ENCODE results near the gene RCAN3.
"Not testable (repeated sequence)": the region's sequence is repeated elsewhere in the genome, so short reads cannot be mapped to it uniquely, and the experiment has no call there.

The RCAN3 gene

DNA sequence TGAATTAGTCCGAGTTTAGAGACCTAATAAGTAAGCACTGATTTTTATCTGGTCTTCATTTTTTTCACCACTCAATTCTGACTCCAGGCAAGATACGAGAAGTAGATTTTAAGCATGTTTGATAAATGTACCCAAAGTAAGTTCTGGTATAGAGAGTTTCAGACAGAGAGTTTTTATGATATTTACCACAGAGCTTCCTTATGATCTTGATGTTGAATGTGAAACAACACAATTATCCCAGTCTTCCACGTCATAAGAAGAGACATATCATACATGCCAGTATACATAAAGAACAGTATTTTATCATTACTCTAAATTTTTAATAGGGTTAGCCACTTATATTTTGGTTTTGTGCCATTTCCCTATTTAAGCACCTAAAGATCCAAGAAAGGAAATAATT lies 45.4 kb downstream of the RCAN3 start:
- in situ Hi-C loops (cut with MboI; ENCODE audit: low sequenced_read_pairs), result no loop called here

DNA sequence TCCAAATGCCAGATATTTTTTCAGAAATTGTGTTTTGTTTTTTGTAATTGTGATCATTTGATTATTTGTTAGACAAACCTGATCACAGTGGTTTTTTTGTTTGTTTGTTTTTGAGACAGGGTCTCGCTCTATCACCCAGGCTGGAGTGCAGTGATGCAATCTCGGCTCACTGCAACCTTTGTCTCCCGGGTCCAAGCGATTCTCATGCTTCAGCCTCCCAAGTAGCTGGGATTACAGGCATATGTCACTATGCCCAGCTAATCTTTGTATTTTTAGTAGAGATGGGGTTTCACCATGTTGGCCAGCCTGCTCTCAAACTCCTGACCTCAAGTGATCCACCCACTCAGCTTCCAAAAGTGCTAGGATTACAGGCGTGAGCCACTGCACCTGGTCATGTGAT lies 46.6 kb downstream of the RCAN3 start:
- in situ Hi-C loops (cut with MboI; ENCODE audit: low sequenced_read_pairs), result not testable (repeated sequence)

DNA sequence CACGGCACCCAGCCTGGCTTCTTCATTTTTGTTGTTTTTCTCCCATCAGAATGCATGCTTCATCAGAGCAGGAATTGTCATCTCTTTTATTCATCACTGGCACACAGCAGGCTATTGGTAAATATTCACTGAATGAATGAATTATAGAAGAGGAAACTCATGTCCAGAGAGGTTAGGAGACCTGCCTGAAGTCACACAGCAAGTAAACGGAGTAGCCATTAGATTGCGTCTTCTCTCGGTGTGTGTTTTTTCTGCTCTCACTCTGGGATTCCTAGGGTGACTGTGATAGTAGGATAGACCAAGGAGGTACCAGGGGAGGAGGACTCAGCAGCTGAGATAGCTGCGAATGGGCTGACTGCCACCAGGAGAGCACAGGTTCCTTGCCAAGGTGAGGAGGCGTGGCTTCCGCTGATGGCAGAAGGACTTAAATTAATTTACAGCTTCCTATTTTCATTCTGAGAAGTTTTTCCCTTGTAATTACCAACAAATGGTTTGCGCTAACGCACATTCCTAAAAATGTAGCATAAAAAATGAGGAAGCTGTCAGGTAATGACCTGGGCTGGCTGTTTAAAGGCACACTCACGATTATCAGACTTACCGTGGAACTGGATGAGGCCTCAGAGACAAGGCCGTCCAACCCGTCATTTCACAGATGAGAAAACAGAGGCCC lies 48.8 kb downstream of the RCAN3 start:
- in situ Hi-C loops (cut with MboI; ENCODE audit: low sequenced_read_pairs), result no loop called here

DNA sequence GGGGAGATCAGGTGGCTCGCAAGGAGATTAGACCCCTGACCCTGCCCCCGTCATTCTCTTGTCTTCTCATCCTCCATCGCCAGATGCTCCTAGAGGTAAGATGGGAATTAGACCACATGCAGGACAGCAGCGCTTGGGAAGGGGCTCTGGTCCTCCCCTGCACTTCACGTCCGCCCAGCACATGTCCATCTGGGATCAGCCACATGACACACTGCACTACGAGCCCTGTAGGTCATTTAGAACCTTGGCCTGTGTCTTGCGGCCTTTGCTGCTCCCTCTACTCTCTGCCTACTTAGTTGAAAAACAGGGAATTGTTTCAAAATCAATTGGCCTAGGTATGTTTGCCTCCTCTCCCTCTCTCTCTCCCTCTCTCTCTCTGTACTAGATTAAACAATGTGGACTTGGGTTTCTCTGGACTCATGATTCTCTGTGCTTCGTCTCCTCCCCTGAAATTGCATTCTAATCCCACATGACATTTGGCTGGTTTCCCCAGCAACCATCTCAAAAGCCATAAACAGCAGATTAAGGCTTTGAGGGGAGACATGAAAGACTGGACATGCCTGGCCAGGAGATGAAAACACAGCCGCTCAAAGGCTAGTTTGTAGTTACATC lies 49.4 kb downstream of the RCAN3 start:
- in situ Hi-C loops (cut with MboI; ENCODE audit: low sequenced_read_pairs), result no loop called here

DNA sequence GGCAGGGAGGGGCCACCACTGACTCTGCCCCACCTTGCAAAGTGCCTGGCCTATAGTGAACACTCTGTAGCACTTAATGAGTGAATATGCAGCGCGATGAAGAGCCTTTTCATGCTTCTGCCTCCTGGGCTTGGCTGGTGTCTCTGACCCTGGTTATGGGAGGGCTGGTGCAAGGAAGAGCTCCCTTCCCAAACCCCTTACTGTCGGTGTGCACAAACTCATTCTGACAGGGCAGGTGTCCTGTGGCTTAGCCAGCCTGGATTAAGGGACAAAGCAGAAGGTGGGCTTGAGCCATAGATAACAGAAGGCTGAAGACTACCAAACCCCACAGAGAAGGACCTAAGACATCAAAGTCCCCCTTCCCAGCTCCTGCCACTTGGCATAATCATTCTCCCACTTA lies 51.3 kb downstream of the RCAN3 start:
- in situ Hi-C loops (cut with MboI; ENCODE audit: low sequenced_read_pairs), result no loop called here

DNA sequence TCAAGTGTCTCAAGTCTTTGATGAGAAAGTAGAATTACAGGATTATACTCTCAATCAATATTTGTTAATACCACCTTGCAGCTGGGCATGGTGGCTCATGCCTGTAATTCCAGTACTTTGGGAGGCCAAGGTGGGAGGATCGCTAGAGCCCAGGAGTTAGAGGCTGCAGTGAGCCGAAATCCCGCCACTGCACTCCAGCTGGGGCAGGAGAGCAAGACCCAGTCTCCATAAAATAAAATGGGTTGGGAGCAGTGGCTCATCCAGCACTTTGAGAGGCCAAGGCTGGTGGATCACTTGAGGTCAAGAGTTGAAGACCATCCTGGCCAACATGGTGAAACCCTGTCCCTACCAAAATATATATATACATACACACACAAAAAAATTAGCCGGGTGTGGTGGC lies 52.1 kb downstream of the RCAN3 start:
- in situ Hi-C loops (cut with MboI; ENCODE audit: low sequenced_read_pairs), result no loop called here

DNA sequence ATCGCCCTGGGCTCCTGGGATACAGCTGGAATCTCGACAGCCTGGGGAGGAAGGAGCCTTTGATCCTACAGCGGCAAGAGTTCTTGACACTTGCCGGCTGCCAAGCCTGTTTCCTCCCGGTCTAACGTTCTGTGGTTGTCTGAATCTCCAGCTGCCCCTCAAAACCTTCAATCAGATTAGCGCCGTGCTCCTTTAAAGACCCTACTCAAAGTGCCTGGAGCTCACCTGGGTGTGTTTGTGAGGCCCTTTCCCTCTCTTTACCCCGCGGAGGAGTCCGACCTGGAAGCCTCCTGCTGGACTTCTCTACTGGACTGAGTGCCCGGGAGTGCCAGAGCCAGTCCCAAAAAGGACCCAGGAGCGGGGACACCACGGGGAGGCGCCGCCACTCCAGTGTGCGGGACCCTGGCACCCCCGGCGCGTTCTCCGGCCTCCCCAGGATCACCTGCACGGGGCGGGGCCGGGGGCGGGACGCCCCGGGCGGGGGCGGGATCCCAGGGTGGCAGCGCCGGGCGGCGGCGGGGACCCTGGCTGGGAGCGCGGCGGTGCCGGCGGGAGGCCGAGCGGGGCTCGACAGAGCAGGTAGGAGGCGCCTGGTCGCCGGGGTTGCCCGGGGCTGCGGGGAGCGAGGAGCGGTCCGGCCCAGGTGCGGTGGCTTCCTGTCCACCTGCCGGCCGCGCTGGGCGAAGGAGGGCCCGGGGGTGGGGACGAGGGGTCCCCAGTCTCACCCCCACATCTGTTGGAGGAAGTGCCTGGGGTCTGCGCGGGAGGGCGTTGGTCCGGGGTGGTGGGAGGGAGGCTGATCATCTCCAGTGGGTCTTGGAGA lies 53.2 kb downstream of the RCAN3 start, which contains the start of gene NCMAP:
NCMAP (plus strand) TSS at position 497 of the 823 bp plus-strand sequence. CDS start 39,344 bp downstream, outside the sequence.
- in situ Hi-C loops (cut with MboI; ENCODE audit: low sequenced_read_pairs), result no loop called here

DNA sequence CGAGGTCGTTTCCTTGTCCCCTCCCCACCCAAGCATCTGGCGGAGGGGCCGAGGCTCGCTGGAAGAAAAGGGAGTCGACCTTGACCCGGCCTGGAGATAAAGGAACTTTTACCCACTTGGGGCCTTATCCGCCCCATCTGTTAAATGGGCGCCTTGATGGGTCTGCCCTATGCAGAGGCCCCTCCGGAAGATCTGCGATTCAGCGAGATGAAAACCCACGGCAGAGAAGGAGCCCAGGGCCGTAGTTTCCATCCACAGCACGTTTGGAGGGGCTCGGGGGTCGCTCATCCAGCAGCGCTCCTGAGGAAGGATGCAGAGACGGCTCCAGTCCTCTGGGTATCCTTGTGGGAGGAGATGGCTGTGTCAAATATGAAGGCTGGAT lies 53.8 kb downstream of the RCAN3 start:
- in situ Hi-C loops (cut with MboI; ENCODE audit: low sequenced_read_pairs), result no loop called here

DNA sequence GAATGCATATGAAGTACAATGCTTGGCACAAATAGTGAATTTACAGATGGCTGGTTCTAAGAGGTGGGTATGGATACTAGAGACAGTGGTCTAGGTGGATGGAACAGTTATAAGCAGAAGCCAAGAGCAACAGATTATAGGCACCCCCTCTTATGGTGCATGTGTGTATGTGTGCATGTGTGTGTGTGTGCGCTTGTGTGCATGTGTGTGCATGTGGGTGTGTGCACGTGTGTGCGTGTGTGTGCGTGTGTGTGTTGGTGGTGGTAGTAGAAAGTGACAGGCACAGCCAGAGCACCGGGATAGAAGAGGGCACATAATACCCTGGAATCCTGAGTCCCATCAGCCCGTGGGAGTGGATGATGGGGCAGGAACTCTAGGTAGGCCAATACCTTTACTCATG lies 54.6 kb downstream of the RCAN3 start:
- in situ Hi-C loops (cut with MboI; ENCODE audit: low sequenced_read_pairs), result no loop called here

DNA sequence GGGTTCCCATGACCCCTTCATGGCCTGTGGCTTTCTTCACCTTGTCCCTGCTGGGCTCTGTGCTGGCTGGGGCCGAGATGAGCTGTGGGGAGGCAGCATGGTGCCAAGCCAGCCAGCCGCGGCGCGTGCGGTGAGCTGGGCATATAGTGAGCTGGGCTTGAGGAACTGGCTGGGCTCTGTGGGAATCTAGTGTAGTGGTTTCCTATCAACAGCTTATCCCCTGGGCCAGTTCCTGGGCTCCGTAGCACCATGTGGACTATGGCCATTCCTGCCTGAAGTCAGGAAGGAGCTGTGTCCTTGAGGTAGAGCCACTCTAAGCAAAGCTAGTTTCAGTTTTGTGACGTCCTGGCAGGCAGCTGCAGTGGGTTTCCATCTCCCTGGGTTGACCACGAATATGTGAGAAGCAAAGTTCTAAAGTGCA lies 55.1 kb downstream of the RCAN3 start:
- in situ Hi-C loops (cut with MboI; ENCODE audit: low sequenced_read_pairs), result no loop called here

DNA sequence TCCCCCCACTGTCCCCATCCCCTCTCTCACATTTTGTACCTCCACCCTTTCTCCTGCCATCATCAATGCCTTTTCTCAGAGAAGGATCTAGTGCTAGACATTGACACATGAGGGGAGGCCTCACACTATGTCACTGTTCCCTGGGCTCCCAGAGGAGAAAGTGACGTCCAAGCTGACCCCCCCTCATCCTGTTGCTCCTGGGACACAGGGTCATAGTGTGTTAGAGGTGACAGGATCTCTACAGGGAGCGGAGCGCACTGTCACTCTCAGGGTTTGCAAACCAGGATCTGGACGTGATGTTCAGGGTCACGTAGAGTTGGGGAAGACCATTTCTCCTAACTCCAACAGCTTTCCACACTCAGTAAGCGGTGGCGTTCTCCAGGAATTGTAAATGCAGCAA lies 55.8 kb downstream of the RCAN3 start:
- in situ Hi-C loops (cut with MboI; ENCODE audit: low sequenced_read_pairs), result no loop called here

DNA sequence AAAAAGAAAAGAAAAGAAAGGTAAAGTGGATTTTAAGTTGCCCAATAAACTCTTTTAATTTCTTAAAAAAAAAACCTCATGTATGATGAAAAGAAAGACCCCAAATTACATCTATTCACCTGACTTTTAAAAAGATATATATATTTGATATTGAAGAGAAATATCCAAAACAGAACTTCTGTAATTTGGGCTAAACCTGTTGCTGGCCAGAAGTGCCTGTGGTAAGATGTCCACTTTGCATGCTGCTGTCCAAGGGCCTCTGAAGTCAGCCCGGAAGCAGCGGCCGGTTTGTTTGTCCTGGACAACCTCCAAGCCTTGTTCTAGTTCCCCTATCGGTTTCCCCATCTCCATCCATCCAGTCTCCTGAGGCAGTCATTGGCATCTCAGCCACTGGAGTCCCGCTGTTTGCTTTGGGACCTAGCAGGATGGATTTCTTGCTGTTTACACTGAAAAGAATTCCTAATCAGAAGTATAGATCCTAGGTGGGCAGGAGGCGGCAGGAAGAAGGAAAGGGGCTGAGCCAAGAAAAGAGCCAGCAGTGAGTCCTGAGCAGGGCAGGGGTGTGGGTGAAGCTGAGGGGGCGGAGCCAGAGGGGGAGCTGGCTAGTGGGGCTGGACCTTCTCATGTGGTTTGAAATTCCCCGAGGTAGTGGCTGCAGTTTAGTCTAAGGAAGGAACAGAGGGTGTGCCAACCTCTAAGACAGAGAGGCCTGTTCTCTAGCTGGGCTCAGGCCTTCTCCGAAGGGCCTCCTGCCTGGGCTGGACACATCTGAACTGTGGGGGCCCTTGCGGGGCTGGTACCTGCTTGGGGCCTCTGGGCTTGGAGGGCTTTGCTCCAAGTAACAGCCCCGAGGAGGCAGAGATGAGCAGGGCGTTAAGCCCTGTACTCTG lies 56.5 kb downstream of the RCAN3 start:
- in situ Hi-C loops (cut with MboI; ENCODE audit: low sequenced_read_pairs), result no loop called here

DNA sequence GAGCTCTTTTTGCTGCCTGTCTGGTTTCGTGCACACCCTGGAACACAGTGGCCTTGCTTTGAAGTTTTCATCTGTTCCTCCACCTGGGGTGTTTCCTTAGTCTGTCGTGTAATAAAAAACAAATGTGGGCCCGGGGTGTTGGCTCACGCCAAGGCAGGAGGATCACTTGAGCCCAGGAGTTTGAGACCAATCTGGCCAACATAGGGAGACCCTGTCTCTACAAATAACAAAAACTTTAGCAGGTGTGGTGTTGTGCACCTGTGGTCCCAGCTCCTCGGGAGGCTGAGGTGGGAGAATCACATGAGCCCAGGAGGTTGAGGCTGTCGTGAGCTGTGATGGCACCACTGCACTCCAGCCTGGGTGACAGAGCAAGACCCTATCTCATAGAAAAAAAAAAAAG lies 57.7 kb downstream of the RCAN3 start:
- in situ Hi-C loops (cut with MboI; ENCODE audit: low sequenced_read_pairs), result no loop called here

DNA sequence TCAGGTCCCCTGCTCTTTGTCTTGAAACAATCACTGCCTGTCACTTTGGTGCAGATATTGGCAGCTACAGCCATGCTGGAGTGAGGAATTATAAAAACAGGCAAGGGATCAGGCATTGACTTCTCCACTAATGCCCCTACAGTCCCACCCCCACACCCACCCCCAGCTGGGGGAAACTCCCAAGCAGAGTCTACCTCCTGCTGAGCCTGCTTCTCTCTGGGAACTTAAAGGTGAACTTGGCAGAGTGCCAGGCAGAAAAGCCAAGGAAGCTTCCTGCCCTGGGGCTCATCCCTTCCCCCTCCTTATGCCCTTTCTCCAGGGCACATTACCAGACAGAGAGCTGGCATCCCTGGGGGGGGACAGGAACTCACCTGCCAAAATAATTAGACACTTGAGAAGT lies 60.0 kb downstream of the RCAN3 start:
- in situ Hi-C loops (cut with MboI; ENCODE audit: low sequenced_read_pairs), result no loop called here

DNA sequence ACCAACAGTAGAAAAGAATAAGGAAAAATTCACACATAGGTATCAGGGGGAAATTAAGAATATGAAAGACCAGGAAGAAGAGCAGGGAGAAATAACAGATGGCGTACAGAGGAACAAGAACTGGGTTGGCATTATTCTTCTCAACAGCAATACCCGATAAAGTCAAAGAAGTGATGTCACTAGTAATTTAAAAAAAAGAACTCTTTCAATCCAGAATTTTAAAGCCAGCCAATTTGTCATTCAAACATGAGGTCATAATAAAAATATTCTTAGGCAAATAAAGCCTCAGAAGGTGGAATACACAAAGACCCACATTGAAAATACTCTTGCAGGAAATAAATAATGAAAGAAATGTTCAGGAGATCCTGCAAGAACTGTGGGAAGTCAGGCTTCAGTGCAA lies 62.1 kb downstream of the RCAN3 start:
- in situ Hi-C loops (cut with MboI; ENCODE audit: low sequenced_read_pairs), result no loop called here

DNA sequence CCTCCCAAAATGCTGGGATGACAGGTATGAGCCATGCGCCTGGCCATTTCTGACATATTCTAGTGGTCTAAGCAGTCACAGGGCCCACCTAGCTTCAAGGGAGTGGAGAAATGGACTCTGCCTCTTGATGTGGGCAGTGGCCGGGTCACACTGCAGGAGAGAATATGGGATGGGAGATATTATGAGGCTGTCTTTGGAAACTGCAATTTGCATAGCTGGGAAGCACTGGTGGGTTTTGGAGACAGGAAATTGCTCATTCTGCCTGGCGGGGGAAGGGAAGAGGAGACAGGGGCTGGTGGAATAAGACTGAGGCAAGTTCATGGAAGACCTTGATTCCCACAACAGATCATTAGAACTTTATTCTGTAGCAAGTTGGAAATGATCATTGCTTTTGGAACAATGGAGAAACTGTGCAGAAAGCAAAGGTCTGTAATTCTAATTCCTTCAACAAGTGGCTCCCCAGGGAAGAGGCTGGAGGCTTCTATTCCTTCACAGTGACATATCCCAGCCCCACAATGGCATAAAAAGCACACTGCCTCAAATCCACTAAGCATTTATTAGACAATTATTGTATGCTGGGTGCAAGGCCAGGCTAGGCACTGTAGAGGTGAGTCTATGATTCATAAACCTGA lies 63.7 kb downstream of the RCAN3 start:
- in situ Hi-C loops (cut with MboI; ENCODE audit: low sequenced_read_pairs), result no loop called here

DNA sequence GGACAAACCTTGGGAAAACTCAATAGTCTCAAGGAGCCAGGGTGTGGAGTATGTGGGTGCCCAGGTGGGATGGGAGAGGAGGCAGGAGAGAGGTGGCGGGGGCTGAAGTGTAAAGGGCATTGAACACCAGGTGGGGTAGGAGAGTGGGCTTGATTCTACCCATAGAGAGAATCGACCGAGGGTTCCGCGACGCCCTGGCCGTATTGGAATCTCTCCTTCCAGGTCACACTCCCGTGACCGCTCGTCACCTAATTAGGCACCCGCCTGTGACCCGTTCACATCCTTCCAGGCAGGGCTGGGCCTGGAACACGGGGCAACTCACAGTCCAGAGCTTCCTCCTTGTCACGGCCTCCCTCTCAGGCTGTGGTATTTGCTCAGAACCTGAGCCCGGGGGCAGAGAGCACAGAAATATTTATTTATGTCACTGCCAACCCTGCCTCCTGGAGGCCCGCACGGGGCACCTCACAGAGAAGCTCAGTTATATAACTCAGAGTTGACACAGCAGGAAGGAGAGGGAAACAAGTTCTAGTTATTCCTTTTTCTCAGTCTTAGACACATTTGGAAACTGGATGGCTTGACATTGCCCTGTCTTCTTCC lies 65.3 kb downstream of the RCAN3 start:
- in situ Hi-C loops (cut with MboI; ENCODE audit: low sequenced_read_pairs), result no loop called here

DNA sequence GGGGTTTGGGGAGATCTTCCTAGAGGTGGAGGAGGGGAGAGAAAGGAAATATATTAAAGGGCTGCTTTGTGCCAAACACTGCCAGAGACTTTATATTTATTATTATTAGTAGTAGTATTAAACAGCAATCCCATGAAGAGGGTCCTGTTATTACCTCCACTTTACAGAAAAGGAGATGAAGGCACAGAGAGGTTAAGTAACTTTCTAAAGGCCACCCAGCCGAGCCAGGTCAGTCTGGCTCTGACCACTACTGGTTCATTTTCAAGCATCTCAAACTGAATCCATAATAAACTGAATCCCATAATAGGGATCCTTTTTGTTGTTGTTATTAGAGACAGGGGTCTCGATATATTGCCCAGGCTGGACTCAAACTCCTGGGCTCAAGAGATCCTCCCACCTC lies 65.8 kb downstream of the RCAN3 start:
- in situ Hi-C loops (cut with MboI; ENCODE audit: low sequenced_read_pairs), result no loop called here

DNA sequence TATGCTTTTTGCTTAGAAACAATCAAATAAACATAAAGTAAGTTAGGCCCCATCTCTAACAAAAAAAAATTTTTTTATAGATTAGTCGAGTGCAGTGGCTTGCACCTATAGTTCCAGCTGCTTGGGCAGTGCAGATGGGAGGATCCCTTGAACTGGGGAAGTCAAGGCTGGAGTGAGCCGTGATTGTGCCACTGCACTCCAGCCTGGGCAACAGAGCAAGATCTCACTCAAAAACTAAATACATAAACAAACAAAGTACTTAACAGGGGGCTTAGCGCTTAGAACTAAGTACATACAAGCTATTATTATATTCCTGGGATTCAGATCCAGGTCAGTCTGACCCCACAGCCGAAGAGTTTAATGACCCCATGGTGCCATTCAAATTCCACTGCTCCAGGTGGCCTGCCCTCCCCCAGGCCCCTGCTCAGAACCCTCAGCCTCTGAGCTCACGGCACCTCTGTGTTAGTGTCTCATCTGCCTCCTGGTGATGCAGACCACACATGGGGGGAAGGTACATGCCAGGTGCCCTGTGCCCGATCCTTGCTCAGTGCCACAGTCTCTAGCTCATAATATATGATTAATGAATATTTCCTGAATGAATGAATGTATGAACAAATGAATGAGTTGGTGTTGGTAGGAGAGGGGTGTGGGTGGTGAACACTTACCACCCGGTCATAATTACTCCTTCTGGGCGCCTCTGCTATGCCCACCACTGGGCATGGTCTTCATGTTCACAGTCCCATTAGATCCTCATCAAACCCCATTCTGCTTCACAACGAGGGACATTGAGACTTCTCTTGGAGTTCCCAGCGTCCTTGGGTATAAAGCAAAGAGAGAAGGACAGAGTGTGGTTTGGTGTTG lies 67.9 kb downstream of the RCAN3 start:
- in situ Hi-C loops (cut with MboI; ENCODE audit: low sequenced_read_pairs), result no loop called here
